ENCODE measurements around the gene PKD1L1.
A peak's percentile ranks its signal among the peaks of the same experiment; 100 is the strongest.
"Not testable (repeated sequence)": the region's sequence is repeated elsewhere in the genome, so short reads cannot be mapped to it uniquely, and the experiment has no call there.

PKD1L1 gene

DNA sequence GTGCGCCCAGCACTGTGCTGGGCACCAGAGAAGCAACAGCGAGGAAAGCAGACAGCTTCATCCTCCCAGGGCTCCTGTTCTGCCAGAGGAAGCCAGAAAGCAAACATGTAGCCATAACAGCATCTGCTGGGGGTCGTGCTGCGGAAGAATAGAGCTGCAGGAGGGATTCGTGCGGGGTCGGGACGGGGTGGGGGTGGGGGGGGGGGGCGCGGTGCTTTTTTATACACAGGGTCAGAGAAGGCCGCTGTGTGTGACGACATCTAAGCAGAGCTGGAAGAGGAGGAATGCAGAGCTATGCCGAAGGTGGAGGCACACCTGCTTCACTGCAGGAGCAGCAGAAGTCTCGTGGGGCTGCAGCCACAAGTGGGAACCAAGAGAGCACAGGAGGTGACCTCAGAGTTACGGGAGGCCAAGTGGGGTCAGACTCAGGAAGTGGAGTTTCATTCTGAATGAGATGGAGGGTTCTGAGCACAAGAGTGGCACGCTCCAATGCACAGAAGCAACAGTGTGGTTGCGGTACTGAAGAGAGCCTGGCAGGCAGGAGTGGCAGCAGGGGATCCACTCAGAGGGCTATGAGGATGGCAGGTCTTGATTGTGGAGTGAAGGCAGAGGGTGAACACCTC lies 11.1 kb downstream of the PKD1L1 start:
- no peak for DNase-seq (ENCODE audit: low spot score)

DNA sequence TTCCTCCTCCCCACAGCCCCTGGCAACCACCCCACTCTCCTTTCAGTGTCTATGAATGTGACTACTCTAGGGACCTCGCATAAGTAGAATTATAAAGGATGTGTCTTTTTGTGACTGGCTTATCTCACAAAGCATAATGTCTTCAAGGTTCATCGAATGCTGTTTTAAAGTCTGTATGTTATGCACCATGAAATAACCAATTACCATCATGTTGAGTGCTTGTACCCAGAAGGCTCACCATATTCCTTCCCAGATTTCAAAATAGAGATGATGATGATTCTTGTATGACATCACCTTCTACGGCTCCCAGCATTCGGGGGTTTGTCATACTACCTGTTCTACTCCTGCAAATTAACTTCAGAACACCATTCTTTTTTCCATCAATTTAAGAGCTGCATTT lies 11.9 kb downstream of the PKD1L1 start:
- DNase-seq (ENCODE audit: low spot score), result no peak

DNA sequence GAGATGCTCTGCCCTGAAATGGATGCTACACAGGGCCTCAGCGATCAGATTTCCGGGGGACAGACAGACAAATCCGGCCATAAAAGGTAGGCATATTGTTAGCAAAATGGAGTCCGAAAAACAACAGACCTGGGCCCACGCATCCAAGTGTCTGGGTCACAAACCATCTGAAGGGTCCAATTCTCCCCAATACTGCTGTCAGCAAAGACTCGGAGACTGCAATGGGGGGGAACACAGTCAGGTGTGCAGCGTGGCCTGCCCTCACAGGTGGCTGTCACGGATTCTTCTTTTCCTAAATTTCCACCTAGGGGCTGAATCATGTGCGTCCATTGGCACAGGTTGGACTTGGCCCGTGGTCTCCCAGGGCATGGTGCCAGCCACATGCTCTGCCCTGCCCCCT lies 12.9 kb downstream of the PKD1L1 start:
- no peak for DNase-seq (ENCODE audit: low spot score)

DNA sequence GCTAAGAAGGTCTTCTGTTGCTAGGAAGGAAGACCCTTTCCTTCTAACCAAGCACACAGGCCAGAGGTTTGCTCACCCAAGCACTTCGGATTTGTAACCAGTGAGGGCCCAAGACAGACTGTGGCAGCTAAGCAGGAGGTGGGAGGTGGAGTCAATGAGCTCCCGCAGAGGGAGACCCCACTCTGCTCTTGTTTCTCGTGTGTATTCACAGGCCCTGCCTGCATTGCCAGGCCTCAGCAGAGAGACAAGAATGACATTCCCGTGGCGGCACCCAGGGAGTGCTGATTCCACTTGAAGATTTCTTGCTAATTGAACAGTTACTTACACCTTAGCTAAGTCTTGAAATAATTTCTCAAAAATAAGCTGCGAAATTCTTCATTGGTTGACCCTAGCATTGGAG lies 13.4 kb downstream of the PKD1L1 start:
- no peak for DNase-seq (ENCODE audit: low spot score)

DNA sequence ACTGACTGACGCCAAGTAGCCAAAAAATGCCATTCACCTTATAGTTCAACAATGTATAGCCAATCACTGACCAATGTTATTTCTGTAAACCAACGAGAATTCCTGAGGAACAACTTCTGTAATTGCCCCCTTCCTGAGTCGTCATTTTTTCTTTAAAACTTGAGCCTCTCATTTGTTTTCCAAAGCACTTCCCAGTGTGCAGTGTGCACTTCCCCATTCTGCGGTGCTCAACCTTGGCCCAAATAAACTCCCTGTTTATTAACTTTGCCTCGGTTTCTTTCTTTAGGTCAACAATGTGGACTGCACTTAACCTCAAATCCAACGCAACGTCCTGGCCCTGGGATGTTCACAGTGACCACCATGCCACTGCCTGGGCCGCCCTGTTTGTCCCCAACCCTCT lies 15.1 kb downstream of the PKD1L1 start:
- no peak for DNase-seq (ENCODE audit: low spot score)

DNA sequence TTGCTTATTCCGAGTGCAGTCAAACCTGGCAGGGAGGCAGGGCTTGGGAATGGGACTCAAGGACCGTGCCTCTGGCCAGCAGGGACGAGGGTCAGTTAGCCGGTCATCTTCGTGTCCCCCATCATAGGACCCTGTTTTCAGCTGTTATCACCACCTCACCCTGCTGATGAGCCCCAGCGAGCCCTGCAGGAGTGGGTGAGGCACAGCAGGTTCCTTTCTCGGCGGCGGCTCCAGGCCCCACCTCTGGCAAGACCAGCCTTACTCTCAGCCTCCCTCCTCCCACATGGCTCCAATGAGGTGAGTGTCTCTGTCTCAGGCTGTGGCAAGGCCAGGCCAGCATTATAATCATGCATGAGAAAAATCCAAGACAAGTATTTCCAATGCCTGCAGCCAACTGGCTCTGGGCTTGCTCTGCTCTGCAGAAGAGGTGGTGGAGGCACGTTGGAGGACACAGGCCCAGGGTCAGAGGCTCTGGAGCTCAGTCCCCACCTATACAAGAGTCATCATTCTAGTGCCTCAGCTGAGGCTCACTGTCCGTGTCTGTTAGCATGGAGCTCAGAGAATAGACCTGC lies 15.7 kb downstream of the PKD1L1 start:
- DNase-seq (ENCODE audit: low spot score), result no peak

DNA sequence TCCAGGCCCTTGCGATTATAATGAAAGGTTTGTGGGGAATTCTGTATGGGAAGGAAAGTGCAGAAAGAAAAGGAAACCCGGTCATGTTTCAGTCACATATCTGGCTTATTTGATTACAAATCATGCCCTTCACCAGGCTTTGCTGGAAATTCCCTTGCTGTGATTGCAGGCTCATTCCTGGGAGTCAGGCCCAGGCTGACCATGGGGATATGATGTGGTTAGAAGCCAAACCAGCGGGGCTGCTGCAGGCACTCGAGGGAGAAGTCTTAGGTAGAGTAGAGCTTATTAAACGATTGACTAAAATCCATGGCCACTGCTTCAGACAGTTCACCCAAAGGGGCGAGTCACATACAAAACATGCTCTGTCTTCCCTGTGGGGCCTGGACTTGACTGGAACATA lies 16.2 kb downstream of the PKD1L1 start:
- no peak for DNase-seq (ENCODE audit: low spot score)

DNA sequence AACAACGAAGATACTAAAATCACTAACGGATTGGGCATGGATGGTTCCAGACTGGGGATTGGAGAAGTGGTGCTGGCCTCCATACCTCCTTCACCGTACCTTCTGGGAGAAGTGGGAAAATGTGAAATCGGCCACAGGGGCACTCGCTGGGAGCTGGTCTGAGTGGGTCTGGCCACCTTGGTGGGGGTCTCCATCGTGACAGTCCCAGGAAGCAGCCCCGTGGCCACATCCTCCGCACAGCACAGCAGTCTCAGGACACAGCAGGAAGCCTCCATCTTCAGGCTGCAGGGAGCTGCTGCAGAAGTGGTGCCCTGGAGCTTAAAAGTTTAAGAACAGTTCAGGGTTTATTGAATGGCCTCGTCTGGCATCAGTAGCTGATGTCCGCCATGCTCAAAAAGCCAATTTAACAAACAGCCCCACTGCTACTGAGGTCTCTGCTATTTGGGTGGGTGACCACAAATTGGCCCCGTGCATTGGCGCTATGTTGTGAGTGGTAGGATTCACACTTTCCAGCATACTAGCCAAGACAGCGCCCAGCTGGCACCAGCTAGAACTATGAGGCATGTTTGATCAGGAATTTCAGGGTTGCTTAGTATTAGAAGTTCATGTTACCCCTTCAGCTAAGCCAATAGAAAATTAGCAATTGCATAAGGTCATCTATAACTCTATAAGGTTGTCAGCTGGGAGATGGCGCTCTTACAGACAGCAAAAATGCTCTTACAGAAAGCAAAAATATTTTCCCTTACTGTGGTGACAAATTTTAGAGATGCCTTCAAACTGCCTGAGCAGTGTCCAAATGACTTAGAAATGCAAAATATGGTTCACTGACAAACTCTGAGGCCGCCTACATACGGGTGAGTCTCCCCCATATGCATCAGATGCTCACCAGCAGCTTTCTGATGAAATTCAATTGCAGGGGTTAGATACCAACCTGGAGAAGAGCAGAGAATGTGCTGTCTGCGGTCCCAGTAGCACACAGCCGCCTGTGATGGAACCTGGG lies 17.0 kb downstream of the PKD1L1 start:
- DNase-seq (ENCODE audit: low spot score), result no peak

DNA sequence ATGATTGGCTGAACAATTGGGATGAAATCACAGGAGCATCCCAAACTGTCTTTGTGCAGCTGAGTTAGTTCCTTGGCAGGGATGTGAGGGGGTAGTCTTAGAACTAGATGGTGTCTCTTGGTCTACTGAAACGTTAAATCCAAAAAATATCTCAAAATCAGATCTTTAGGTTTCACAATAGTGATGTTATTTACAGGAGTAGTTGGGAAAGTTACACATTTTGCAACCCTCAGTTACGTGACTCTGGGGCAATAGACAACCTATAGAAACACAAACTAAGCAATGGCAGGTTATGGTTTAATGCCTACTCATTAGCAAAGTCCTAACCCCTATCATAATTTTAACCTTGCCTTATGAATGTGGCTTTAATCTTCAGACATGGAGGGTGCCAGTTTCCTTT lies 24.0 kb downstream of the PKD1L1 start:
- no peak for DNase-seq (ENCODE audit: low spot score)

DNA sequence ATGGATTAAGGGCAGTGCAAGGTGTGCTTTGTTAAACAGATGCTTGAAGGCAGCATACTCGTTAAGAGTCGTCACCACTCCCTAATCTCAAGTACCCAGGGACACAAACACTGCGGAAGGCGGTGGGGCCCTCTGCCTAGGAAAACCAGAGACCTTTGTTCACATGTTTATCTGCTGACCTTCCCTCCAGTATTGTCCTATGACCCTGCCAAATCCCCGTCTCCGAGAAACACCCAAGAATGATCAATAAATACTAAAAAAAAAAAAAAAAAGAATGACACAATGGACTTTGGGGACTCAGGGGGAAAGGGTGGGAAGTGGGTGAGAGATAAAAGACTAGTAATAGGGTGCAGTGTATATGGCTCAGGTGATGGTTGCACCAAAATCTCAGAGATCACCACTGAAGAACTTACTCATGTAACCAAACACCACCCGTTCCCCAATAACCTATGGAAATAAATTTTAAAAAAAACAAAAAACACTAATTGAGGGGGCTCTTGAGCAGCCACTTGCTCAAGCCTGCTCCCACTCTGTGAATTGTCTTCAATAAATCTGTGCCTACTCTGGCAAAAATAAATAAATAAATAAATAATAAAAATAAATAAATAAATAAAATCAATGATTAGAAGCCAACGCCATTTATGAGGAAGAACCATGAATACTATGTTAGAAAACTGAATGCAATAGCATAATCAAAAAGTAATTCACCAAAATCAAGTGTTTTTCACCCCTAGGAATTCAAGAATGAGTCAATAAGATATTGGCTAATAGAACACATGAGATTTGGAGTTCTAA lies 25.0 kb downstream of the PKD1L1 start:
- DNase-seq (ENCODE audit: low spot score), result not testable (repeated sequence)

DNA sequence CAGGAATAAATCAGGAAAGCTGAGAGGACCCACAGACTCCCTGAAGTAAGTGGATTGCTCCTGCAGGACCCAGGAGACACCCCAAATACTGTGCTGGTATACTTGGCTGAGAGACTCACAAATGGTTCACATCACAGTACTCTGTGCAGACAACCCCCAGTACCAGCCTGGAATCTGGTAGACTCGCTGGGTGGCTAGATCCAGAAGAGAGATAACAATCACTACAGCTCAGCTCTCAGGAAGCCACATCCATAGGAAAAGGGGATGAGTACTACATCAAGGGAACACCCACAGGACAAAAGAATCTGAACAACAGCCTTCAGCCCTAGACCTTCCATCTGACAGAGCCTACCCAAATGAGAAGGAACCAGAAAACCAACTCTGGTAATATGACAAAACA lies 31.8 kb downstream of the PKD1L1 start:
- not testable (repeated sequence) for DNase-seq (ENCODE audit: low spot score)

DNA sequence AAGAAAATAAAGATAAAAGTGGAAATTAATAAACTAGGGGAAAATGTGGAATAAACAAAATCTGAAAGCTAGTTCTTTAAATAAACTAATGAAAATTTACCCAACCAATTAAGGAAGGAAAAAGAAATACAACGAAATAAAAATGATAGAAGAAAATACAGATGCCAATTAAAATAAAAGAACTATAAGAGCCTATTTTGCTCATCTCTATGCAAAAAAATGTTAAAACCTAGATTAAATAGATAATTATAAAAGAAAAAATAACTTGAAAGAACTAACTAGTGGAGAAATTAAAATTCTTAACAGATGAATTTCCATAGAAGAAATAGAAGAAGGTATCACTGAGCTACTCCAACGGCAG lies 32.7 kb downstream of the PKD1L1 start:
- DNase-seq (ENCODE audit: low spot score), result no peak

DNA sequence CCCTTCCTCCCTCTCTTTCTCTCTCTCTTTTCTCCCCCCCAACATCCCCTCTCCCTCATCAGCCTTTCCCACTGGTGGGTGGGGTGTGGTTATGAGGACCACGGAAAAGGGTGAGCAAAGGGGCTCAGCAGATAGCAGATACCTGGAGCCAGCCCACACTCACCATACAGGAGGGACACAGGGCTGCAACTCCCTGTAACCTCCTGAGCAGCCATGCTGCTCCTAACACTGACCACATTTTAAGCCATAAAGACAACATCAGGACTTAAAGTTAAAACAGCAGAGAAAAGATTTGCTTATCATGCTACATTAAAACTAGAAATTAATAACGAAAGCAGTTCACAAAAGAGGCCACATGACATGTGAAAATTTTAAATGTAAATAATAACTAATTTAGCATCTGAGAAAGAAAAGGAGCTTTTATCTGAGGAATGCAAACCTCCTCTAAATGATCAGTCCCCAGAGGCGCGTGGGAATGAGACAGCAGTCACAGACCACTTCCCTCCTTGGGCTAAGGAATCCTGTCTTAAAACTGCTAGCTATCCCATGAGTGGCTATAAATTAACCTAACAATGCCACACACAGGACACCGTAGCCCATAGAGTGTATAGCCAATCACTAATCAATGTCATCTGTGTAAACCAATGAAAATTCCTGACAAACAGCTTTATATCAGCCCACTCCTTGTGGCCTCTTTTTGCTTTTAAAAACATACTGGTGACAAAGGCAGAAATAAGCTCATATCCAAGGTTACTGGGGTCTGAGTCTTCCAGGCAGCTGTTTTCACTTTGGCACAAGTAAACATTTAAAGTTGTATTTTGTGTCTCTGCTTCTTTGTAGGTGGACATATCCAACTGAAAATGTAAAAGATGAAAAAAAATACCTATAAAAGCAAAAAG lies 33.3 kb downstream of the PKD1L1 start:
- DNase-seq (ENCODE audit: low spot score), result no peak

DNA sequence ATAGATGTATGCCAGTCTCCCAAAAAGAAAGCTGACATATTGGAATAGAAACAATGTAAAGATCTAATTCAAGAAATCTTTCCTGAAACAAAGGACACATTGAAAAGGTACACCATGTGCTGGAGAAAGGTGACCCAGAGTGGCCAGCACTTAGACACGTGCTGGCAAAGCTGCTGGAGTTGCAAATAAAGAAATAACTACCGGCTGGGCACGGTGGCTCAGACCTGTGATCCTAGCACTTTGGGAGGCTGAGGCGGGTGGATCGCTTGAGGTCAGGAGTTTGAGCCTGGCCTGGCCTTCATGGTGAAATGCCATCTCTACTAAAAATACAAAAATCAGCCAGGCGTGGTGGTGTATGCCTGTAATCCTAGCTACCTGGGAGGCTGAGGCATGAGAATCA lies 35.9 kb downstream of the PKD1L1 start:
- no peak for DNase-seq (ENCODE audit: low spot score)

DNA sequence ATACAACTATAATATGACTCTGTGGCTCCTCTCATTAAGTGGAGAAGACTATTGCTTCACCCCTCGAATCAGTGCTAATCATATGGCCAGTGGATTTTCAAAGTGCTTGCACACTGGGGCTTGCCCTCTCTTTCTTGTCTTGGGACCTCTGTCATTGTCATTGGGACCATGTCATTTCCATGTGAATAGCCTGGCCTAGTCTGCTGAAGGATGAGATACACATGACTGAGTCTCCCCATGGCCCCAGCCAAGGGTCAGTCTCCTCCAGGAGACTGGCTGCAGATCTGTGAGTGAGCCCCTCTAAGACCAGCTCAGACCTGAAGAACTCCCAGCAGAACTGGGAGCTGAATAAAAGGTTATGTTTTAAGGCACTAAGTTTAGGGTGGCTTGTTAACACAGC lies 39.5 kb downstream of the PKD1L1 start:
- no peak for DNase-seq (ENCODE audit: low spot score)

DNA sequence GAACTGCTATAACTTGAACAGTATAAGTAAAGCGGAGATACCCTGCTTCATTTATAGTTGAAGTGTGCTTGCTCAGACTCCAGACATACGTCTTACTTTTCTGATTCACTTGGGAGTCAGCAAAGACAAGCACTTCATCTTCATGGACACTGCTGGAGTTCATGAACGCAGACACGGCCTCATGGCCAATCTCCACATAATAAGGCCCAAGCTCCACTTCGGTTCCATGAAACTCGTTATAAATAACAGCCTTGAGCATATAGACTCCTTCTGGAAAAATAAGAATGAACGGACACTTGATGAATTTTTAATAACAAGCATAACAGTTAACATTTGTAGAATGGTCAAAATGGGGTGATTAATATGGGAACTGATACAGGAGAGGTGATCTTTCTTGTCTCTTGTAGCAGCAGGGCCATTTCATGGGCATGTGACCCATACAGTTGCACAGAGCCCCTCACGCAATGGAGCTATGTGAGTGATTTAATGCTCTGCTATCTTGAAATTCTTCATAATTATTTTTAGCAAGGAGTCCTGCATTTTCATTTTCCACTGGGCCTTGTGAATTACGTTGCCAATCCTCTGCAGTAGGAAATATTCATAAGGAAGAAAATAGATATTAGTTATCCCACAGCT lies 40.2 kb downstream of the PKD1L1 start:
- DNase-seq (ENCODE audit: low spot score), result no peak

DNA sequence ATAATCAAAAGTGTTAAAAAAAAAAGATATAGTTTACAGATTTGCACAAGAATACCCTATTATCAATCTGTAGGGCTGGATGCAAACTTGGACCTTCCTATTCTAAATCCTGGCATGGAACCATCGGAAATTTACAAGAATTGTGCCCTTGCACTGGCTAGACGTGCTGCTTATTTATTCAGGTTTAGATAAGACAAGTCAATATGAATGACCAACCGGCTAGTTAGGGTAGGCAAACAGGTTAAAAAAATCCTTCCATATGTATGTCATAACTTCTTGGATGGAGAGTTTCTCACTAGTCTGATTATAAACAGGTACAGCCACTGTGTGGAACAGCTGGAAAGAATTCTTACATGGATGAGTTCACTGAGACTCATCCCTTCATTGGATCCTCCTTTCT lies 41.4 kb downstream of the PKD1L1 start:
- no peak for DNase-seq (ENCODE audit: low spot score)

DNA sequence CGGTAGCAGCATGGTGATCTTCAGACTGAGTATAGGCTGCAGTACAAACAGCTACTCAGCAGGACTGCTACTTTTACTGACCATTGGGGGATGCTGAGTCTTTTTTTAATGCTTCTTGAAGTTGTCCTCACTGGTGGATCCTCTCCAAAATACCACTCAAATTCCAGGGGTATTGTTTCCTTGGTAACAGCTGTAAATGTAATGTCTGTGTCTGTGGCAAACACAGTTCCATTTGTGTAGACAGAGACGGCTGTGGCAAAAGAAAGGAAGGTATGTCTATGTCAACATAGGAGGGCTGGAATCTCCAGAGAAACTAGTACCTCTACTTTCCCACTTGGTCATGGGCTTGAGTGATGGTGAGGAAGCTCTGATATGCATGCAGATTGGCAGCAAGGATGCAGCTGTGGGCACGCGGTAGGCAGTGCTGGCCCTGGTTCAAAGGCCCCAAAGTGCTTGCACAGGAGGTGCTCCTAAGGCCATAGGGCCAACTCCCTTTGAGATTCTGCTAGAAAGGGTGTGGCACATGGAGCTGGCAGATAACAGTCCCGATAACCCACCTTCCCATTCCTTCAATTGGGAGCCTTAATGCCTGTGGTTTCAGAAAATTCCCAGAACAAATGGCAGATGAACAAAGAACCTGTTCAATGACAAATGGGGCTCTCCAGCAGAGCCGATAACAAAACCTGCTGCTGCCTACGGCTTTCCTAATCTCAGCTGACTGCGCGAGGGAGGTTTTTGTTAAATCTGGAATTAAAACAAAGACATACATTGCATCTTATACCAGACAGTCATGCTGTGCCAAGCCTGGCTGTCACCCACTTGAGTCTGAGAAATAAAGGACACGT lies 43.0 kb downstream of the PKD1L1 start:
- peak; percentile 28 for DNase-seq (ENCODE audit: low spot score)

DNA sequence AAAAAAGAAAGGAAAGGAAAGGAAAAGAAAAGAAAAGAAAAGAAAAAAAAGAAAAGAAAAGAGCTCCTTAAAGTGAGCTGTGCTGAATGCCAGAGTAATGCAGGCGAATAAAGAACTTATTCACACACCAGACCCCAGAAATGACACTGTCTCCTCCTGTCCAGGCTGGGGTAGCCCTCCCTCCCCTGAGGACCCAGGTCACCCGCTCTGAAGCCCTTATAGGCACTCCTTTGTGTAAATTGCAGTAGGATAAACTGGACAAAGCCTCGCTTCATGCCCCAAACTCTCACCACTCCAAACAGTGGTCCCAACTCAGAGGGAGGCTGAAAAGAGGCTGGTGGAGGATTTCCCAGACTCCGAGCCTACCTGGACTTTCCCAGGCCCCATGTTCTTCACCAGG lies 46.3 kb downstream of the PKD1L1 start:
- DNase-seq (ENCODE audit: low spot score), result no peak

DNA sequence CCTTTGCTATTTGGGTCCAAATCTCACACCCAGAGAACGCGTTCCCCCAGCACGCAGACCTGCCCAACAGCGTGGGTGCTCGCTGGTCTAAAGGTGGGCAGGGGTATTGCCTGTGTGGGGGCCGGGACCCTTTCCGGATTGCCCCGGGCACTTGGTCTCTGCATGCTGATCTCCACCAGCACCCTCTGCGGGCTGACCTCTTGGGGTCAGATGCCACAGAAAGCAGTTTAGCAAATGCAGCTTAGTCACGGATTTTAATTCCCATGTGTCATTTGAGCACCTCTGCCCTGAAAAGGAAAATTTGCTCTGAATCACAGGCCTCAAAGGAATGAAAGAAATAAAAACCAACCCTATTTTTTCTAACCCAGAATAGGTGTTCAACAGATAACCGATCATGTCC lies 46.7 kb downstream of the PKD1L1 start:
- no peak for DNase-seq (ENCODE audit: low spot score)
